Measurements from ENCODE around the gene NLK.

The NLK gene

DNA sequence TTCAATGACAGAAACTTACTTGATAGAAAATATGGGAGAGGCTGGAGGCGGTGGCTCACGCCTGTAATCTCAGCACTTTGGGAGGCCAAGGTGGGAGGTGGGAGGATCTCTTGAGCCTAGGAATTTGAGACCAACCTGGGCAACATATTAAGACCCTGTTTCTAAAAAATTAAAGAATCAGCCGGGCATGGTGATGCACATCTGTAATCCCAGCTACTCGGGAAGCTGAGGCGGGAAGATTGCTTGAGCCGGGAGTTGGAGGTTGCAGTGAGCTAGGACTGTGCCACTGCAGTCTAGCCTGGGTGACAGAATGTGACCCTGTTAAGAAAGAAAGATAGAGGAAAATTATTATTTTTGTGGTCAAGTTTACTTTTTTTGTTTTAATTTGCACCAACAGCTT lies 2.1 kb upstream of the NLK start:
- DNase-seq (ENCODE audit: low read depth in 2 of 2), result no peak

DNA sequence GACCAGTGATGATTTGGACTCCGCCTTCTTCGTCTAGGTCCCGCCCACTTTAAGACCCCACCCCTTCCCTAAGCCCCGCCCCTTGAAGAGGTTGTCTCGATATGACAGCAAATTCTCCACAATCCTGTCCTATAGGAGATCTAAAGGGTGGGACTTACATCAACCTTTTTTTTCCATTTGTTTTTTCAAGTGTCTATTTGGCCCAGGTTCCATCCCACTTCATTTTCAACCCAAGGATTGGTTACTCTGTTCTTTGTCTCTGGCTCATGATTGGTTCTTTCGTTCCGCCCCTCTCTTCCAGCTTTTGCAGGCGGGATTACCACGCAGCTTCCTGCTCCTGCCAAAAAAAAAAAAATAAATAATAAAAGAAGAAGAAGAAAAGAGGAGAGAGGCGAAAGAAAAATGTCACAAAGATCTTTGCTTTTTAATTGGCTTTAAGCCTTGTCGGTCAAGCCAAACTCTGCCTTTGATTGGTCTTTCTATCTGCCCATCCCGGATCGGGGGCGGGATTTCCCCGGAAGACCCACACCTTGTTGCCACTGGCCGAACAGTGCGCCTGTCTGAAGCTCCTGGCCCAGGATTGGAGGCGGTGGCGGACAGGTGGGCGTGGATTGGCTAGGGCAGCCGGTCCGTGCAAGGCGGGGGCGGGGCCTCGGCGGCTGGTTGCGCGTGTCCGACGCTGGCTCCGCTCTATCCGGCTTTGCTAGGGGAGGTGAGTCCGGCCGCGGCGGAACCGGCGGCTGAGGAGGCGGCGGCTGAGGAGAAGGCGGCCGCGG lies 1.2 kb upstream of the NLK start:
- peak; percentile 100 for DNase-seq (ENCODE audit: low read depth in 2 of 2)

DNA sequence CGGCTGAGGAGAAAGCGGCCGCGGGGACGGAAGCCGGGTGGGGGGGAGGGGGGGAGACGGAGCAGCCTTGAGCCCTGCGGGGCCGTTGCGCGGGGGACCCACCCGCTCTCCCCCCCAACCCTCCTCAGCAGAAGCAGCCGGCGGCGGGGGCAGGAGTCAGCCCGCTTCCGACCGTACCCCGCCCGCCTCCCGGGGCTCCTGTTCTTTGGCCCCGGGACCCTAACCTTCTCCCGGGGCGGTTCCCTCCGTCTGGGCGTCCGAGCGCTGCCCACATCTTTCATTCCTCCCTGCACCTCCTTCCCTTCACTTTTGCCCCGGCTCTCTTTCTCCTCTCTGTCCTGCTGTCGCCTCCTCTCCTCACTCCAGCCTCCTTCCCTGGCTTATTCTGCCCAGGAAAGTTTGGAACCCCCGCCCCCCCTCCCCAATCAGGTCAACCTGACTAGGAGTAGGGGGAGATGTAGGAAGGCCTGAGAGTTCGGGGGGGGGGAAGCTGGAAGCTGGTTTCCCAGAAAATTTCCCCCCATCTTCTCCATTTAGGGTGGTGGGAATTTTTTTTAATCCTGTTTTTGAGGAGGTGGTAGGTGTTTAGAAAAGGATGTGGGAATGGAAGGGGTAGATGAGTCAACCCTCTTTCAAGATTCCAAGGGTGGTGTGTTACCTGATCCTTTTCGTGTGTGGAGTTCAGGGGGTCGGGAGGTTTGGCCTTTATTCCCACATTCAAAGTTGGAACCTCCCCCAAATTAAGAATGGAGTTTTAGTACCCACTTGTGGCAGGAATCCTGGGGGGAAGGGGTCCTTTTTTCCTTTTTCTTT lies 427 bp upstream of the NLK start:
- no peak for DNase-seq (ENCODE audit: low read depth in 2 of 2)

DNA sequence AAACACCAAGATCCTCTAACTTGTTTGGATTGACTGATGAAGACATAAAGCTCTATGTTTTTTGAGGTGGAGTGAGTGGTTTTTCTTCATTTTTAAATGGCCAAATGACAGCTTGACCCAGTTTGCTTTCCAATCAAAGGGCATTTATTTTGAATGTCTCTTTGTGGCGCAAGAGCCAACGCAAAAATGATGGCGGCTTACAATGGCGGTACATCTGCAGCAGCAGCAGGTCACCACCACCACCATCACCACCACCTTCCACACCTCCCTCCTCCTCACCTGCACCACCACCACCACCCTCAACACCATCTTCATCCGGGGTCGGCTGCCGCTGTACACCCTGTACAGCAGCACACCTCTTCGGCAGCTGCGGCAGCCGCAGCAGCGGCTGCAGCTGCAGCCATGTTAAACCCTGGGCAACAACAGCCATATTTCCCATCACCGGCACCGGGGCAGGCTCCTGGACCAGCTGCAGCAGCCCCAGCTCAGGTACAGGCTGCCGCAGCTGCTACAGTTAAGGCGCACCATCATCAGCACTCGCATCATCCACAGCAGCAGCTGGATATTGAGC lies 329 bp downstream of the NLK start:
- DNase-seq (ENCODE audit: low read depth in 2 of 2), result no peak

DNA sequence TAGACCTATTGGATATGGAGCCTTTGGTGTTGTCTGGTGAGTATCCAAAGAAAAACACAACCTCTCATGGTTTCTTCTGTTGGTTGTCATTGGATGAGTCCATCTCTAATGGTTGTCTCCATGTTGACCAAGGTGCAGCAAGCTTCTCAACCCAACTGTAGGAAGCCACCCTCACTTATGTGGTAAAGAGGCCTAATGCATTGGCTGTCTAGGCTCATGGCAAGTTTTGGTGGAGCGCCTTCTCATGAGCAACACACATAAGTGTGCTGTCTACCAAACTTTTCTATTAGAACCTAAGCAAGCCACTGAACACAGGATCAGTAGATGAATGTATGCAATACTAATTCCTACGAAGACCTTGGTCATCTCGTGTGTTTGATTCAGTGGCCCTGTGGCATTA lies 819 bp downstream of the NLK start:
- no peak for DNase-seq (ENCODE audit: low read depth in 2 of 2)

DNA sequence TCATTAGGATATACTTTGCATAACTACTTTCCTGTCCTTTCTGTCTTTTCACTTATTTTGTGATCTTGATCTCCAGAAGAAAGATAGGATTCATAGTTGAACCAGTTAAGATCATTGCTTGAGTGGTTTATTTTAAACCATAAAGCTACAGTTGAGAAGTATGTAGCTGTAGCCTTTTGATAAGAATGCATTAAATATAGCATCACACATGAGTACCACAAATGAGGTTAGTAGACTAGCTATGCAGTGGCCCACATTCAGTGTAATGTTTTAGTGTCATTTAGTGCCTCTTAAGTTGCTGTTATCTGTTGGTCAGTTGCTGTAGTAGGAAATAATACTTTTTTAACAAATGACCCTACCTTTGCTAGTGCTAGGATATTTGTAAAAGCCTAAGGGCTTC lies 1.3 kb downstream of the NLK start:
- DNase-seq (ENCODE audit: low read depth in 2 of 2), result no peak

DNA sequence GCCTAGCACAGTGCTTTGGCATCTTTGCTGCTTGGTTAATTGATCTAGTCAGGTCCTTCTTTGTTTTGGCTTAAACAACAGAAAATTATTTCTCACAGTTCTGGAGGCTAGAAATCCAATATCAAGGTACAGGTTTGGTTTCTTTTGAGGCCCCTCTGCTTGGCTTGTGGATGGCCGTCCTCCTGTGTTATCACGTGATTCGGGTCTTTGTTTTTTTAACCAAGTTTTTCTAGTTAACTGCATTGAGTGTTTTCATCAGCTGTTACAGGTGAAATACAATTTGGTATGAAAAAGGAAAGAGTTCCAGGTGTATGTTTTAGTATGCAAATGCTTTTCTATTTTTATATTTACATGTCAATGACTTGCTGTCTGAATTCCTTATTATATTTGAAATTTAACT lies 2.8 kb downstream of the NLK start:
- DNase-seq (ENCODE audit: low read depth in 2 of 2), result no peak

DNA sequence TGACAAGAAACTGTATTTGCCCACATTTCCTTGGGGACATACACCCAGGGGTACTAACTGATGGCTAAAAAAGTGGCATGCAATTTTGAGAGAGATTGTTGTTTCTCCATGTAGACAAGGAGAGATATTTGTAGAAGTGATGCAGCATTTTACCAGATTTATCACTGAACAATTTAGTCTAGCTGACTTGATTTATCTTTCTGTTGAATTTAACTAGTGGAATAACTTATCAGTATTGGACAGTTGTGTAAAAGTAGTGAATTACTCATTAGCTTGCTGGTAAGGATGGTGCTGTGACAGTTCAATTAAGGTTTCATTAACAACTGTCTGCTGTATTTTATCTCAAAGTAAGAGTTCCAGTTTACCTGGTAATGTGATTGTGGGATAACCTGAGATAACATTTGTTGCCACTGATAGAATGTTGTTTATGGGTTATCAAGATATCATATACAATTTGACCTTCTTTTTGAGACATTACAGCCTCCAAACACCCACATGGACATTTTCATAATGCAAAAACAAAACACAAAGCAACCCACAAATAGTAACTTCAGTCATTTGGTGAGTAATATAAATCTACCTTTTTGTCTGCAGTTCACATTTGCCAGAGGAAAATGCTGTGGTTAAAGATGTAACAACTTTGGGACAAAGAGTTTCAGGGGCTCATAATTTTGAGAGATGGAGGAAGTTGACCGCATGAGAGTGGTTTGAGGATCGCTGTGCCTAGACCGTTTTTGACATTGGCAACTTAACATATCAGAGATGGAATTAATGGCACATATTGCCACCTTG lies 3.8 kb downstream of the NLK start:
- DNase-seq (ENCODE audit: low read depth in 2 of 2), result no peak

DNA sequence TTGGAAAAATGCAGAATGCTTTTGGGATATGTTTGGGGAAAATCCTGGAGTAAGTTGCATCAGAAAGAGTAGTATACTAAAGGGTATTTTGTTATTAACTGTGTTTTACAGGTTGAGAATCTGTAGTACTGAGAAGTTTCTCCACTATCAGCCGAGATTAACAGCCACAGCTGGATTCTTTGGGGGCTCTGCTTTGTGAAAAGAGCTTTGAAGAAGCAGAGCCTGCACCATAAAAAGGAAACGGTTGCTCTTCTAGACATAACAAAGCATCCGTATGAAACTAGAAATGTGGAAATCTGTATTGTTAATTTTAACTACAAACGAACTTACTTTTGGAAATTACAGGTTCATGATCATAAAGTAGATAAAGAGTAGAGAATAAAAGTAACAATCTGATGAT lies 5.3 kb downstream of the NLK start:
- no peak for DNase-seq (ENCODE audit: low read depth in 2 of 2)

DNA sequence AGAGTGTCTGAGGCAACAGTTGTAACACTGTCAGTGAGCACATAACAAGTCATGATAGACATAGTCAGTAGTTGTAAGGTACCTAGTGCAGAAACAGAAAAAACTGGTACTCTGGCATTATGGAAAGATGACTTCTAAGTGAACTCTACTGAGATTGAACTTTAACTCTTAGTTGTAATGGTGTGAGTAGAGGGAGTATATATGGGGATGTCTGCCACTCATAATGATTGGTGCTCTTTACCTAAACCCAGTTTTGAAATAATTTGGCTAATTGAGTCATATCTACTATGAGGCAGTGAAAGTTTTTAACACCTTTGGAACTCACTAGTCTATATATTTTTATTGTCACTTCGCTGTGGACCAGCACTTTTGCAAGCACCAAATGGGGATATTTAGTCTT lies 6.6 kb downstream of the NLK start:
- no peak for DNase-seq (ENCODE audit: low read depth in 2 of 2)

DNA sequence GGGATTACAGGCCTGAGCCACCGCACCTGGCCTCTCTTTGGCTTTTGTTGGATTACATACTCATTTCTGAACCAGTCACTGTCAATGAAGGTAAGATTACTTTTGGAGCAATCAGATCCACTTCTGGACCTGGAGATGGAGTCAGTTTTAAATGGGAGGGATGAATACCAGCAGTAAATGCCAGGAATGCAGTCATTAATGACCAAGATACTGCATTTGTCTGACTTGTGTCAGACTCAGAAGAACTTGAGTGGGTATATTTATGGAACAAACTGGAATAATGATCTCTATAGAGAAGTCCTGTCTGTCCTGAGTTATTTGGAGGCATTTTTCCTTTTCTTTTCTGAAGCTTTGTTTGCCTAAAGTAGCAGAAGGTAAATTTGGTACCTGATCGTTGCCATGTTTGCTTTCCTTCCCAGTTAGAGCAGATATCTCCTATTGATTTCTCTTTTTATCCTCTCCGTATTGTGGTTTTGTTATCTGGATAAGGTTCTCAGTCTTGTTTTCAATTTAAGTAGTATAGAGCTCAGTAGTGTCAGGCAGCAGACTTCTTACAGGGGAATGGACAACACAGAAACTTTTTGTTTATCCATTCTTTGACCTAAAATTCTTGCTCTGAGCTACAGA lies 10.7 kb downstream of the NLK start:
- DNase-seq (ENCODE audit: low read depth in 2 of 2), result no peak

DNA sequence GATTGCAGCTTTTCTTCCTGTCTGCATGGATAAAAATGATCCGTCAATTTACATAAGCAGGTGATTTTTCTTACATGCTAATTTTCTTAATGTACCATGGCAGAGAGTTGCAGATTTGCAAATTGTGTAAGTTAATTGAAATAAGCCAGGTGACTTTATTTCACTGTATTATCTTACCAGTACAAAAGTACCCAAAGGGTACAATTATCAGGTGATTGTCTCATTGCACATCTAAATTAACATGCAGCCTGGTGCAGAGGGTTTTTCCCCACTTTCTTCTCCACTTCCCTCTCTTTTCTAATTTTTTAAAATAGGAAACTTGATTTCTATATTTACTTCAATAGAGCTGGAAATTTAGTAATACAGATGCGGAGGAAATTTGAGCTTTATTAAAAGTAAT lies 11.2 kb downstream of the NLK start:
- no peak for DNase-seq (ENCODE audit: low read depth in 2 of 2)

DNA sequence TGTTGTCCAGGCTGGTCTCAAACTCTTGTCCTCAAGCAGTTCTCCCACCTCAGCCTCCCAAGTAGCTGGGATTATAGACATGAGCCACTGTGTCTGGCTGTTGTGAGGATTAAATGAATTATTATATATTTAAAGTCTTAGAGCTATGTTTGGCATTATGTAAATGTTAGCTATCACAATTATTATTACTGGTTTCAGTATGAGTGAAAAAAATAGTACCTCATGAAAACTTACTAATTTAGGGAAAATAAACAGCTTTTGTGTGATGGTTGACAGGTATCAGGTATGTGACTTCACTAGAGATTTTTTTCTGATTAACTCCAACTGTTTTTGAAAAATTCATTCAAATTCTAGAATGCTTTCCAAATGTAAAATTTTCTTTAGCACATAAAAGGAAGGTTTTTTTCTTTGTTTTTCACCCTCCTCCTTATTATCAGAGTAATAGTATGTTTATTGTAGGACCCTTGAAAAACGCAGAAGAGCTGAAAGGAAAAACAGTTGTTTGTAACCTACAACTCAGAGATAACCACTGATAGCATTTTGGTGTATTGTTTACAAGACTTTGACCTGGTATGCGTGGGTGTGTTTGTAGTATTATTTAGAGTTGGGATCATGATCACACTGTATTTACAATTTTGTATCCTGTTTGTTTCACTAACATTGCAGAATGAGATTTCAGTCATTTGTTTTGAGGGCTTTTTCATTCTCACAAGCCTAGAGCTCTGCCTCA lies 13.2 kb downstream of the NLK start:
- no peak for DNase-seq (ENCODE audit: low read depth in 2 of 2)

DNA sequence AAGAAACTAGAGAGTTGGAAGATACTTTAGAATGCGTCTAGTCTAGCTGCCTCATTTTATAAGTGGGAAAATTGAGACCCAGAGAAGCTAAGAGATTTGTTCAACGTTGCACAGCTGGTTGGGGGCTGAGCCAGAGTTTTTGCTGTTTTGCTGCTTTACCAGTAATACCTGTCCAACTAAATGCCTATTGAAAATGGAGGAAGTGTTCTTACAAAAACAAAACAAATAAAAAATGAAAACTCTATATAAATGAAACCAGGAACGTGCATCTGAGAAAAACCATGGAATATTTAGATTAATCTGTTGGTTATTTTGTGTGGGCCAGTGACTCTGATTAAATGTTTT lies 13.8 kb downstream of the NLK start:
- DNase-seq (ENCODE audit: low read depth in 2 of 2), result no peak

DNA sequence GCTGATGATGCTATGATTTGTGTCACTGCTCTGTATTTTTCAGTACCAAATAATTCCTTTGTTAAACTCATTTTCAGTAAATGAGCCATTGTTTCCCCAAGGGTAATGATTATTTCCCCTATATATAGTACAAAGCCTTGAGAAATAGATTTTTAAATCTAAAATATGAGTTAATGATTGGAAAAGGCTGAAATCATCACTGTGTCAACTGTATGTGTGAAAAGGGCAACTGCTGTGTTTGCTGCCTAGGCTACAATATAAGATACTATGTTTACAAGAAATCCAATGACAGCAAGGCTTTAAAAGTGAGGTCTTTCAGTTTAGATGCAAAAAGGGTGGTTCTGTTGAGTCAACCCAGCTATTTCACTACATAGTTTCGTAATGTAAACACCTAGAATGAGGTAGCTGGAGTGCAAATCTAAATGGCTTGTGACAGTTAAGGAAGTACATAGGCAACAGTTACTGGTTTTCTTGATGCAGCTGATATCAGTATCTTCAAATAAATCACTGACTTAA lies 15.3 kb downstream of the NLK start:
- no peak for DNase-seq (ENCODE audit: low read depth in 2 of 2)

DNA sequence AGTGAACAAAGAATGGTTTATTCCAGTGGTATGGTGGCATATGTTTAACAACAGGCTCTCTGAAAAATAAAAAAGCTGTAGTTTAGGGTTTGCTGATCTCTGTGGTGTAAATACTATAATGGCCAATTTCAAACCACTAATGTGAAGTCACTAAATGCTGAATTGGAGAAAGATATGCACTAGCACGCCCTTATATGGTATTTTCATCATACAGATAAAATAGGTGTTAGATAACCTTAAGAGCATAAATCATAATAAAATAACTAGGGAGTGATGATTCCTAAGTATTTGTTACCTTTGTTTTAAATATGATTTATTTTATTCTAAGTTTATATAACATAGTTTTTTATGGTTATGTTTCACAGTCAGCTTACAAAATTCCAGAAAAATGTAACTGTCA lies 17.2 kb downstream of the NLK start:
- no peak for DNase-seq (ENCODE audit: low read depth in 2 of 2)

DNA sequence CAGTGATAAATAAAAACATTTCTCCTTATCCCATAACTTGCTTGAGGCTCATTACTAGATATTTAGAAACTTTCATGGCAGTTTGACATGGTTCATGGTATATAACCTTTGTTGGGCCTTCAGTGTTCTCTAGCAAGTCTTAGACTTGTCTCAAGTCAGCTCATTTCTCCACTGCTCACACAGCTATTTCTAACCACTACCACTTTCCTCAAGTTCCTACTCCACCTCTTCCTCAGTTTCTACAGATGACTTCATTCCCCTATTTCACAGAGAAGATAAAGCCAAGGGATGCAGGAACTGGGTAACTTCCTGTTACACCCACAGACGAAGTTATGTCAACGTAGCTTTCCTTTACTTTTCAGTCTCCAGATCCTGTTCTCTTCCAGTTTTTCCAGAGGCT lies 23.2 kb downstream of the NLK start:
- DNase-seq (ENCODE audit: low read depth in 2 of 2), result no peak

DNA sequence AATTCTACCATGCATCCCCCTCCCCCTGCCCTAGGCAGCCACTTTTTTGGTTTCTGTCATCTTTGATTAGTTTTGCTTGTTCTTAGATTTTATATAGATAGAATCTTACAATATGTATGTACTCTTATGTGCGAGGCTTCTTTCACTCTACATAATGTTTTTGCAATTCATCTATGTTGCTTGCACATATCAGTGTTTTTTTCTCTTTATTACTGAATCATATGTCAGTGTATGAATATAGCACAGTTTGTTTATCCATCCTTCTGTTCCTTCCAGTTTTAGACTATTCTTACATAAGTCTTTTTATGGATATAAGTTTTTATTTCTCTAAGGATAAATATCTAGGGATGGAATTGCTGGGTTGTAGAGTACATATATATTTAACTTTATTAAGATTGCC lies 26.6 kb downstream of the NLK start:
- DNase-seq (ENCODE audit: low read depth in 2 of 2), result no peak

DNA sequence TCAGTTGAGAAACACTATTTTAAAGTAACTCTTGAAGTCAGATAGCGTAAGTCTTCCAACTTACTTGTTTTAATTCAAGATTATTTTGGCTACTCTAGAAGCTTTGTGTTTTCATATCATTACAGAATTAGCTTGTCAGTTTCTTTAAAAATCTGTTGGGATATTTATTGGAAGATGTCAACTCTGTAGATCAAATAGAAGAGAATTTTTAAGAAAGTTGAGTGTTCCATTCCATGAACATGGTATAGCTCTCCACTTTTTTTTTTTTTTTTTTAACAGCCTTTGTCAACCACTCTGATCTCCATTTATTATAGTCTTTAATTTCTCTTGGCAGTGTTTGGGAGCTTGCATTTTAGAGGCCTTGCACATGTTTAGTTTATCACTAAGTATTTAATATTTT lies 28.7 kb downstream of the NLK start:
- DNase-seq (ENCODE audit: low read depth in 2 of 2), result no peak

DNA sequence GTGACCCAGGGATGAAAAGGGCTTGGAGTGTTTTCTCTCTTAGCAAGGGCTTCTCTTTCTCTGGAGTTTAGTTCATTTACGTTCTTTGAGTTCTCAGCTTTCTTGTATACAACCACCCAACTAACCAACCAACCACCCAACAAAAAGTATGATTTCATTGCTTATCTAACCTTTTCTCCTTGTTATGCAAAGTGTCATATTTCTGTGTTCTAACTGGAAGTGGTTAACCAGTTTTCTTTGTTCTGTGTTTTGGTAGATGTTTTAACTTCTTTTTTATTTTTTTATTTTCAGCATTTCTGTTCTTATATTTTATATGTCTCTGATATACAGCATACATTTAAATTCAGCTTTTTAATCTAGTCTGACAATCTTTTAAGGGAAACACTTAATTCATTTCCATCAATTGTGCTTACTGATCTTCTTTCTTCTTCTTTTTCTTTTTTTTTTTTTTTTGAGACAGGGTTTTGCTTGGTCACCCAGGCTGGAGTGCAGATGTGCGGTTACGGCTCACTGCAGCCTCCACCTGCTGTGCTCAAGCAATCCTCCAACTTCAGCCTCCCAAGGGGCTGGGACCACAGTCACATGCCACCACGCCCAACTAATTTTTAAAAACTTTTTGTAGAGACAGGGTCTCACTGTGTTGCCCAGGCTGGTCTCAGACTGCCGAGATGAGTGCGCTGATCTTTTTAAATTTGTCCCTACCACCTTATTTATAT lies 29.6 kb downstream of the NLK start:
- no peak for DNase-seq (ENCODE audit: low read depth in 2 of 2)

Data from stimulated activated CD8-positive, alpha-beta memory T cell treated with anti-CD3 and anti-CD28 coated beads, Interleukin-15, amount 100 ng/mL, for 48 hours (primary cell).